Mesenteric fat pad (tissue), 1 donor: ENCODE data around the gene XYLT2. TPM values are rescaled to one million over a fixed set of nuclear protein-coding genes. Genes with fewer than 3 reads are reported as not detected.
"Not testable (repeated sequence)": the region's sequence is repeated elsewhere in the genome, so short reads cannot be mapped to it uniquely, and the experiment has no call there.

ENCODE experiments used
- DNase-seq: peaks from one replicate; pipeline ENCODE4 v3.0.0-alpha.2; 2020; ENCODE audit warnings: low spot score
- long read RNA-seq: library from polyadenylated mRNA; unstranded; transcript quantifications from one replicate; pipeline ENCODE4 v2.0.0, GENCODE V29; 2020
- total RNA-seq: library from RNA; stranded (reverse); fragmentation: NEBNext Ultra II Directional; extraction: Animal tissue kit (Norgen Biotek cat#: 25700); gene quantifications from one replicate; pipeline ENCODE4 v1.2.1, GENCODE V29; 2021
- donor health status: DM: yes; HTN: yes; CAD: no.

Gene XYLT2
- 14.4 TPM for total RNA-seq
- long read RNA-seq, transcript XYLT2-201 (11 exons, 3,507 nt) = major isoform, 9 of 30 reads
- long read RNA-seq, partial matches to known transcripts = 8 of 30 reads
- long read RNA-seq, other reads (novel, unspliced or antisense) = 11 of 30 reads

DNA sequence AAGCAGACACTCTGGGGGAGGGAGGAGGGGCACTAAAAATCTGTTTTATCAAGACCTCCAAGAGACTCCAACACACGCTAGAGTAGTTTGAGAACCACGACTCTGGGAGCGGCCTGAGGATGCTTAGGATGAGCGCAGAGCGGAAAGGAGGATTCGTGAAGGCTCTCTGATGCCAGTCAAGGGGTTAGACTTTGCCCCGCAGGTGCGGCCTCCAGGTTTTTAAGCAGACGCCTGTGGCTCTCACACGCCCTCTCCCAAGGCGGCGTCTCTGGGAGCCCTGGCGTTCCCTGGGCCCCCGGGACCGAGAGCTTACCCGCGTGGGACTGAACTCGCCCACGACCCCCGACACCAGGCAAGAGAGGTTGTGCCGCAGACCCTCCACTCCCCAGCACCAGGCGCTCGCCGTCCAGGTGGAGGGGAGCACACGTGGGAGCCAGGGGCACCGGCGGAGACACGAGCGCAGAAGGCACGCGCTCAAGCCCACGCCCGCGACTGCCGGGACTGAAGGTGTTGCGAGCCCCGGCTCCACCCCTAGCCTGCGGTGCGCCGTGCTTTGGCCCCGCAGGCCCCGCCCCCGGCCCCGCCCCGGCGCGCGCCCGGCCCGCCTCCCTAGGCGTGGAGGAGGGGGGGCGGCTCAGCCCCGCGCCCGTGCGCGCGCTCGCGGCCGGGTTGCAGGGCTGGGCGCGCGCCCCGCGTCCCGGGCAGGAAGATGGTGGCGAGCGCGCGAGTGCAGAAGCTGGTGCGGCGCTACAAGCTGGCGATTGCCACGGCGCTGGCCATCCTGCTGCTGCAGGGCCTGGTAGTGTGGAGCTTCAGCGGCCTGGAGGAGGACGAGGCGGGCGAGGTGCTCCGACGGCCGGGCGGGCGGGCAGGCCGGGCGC, at the start of gene XYLT2:
Gene XYLT2 (plus strand): TSS at position 695 of the 881 bp plus-strand sequence. CDS start 15 bp downstream, at position 710.
- DNase-seq = peak; percentile 94

DNA sequence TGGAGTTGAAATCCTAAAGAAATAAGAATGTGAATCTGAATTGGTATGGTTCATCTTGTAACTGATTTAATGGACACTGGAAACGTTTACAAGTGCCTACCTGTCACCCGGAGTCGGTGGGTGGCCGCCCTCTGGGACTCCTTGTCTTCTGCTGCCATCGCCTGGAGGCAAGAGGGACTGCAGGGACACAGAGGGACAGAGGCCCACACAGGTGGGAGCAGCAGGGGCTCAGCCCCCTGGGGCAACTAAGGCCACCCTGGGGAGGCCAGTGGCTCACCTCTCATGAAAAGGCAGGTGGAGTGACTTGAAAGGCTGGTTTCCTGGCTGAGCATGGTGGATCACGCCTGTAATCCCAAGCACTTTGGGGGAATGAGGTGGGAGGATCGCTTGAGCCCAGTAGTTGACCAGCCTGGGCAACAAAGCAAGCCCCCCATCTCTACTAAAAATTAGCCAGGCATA, 48.5 kb upstream of the XYLT2 start:
- DNase-seq = peak; percentile 94

DNA sequence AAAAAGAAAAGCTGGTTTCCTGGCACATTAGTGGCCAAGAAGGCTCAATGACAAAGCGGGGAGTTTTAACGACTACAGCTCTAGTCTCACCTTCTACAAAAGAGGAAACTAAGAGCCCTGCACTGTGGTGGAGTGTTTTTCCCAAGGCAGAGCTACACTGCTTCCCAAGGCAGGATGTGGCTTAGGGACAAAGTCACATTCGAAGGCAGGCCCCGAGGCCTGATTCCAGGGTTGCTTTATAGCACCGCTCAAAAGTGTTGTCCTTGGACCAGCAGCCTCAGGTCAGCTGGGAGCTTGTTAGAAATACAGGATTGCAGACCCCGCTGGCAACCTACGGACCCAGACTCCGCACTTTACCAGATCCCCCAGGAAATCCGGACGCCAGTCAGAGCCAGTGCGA, 47.9 kb upstream of the XYLT2 start:
- no peak for DNase-seq

DNA sequence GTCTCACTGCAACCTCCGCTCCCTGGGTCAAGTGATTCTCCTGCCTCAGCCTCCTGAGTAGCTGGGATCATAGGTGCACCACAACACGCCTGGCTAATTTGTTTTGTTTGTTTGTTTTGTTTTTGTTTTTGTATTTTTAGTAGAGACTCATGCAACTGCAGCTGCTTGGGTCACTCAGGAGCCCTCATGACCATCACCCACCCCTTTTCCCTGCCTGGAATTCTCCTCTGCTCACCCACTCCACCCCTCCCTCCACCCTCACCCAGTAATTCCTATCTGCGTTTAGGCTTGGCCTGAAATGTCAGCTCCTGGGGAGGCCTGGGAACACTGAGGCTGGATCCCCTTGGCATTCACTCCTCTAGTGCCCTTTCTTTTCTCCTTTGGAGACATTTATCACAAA, 46.1 kb upstream of the XYLT2 start:
- DNase-seq = no peak

DNA sequence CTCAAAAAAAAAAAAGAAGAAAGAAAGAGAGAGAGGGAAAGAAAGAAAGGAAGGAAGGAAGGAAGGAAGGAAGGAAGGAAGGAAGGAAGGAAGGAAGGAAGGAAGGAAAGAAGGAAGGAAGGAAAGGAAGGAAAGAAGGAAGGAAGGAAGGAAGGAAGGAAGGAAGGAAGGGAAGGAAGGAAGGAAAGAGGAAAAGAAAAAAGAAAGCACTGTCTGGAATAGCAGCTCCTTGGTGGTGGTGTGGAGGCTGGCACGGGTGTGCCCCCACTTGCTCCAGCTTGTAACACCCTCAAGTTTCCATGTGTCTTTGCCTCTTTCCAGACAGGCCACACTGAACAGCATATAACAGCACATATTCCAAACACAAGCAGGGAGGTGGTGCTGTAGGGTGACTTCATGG, 45.1 kb upstream of the XYLT2 start:
- DNase-seq = not testable (repeated sequence)

DNA sequence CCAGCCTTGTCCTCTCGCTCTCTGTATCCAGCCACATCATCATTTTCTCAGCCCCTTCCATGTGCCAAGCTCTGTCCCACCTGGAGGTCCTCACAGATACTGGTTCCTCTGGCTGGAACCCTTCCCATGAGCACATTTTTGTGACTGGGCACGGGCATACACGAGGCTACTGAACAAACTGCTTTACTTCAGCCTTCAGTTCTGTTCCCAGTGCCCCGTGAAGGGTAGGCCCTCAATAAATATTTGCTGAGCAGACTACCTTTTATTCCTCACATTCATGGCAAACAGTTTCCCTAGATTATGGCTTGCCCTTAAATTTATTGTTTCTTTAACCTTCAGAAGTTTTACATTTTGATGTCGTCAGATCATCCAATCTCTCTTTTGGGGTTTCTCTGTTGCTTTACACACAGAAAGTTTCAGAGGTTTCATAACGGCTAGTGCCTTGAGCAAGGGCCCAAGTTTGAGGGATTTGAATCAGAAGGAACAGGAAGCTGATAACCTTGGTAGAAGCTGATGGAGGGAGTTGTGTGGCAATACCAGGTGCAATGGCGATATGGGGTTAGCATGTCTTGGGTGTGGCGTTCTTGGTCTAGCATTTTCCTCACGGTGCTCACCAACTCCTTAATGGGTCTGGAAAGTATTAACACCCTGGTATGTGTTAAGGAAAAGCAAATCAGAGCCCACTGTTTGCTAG, 43.9 kb upstream of the XYLT2 start:
- DNase-seq = no peak

DNA sequence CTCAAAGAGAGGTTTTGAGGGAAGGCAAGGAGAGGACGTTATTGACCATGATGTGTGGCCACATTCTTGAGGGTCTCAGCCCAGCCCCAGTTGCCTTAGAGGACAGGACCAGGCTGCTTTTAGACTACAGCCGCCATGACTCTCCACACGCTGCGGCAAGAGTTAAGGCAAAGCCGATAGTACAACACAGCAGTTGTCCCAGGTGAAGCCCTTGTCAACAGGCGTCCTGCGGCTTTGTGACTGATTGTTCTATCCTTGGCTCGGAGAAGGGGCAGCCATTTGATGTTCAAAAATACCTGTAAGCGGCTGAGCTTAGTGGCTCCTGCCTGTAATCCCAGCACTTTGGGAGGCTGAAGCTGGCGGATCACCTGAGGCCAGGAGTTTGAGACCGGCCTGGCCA, 42.9 kb upstream of the XYLT2 start:
- DNase-seq = no peak

DNA sequence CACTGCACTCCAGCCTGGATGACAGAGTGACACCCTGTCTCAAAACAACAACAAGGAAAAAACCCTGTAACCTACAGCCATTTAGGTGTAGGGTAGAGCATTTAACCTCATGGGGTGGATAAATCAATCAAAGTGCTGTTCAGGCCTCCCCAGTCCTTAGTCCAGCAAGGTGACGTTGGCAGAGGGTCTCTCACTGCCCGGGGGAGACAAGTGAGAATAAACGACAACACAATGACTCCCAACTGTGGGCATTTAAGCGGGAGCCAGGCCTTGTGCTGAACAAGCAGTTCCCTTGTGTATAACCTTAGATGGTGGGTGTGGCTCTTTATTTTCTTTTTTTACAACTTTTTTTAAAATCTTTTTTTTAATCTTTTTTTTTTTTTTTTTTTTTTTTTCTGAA, 42.3 kb upstream of the XYLT2 start:
- DNase-seq = no peak

DNA sequence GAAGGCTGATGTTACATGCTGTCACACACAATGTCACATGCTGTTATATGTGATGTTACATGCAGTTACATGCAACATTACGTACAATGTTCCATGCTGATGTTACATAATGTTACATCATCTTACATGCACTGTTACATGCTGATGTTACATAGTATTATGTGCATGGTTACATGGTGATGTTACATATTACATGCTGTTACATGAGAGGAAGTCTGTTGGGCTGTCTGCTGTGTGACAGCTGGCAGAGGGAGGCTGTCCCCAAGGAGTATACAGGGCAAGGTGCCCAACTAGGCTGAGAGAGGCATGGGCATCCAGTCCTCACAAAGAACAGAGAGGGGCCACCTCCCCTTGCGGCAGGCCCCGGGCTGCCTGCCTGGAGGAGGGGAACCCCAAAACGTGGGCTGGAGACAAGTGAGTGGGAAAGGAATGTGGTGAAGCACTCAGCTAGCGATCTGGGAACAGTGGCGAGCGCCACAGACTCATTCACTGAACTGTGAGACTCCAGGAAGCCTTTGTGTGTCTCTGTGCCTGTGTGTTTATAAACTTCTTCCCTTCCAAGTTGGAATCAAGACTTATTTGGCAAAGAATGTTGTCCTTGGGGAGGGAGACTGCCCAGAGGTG, 41.0 kb upstream of the XYLT2 start:
- no peak for DNase-seq

DNA sequence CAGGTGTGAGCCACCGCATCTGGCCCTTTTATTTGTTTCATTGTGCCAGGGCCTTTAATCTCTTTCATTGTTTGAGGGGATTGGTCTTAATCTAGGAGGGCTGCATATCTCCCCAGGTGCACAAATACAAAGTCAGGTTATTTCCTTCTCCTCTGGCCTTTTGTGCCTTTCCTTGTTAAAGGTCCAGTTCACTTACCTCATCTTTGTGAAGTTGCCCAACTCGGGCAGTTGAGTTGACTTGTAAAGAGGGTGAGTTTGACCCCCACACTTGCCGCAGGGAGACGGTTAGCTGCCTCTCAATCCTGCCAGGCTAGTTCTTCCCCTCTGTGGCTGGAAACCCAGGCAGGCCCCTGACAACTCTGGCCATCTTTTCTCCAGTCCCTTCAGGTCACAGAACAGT, 38.3 kb upstream of the XYLT2 start:
- DNase-seq = no peak

DNA sequence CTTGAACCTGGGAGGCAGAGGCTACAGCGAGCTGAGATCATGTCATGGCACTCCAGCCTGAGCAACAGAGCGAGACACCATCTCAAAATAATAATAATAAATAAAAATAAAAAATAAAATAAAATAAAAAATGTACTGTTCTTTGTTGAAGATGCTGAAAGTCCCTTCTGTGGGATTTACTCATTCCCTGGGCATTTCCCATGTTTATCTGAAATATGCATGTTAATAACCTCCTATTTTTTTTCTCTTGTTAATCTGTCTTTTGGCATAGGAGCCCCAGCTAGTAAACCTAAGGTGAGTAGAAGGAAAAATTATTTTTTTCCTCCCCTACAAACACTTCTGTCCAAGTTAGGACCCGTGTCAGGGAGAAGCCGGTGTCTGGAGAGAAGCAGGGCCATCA, 37.3 kb upstream of the XYLT2 start:
- no peak for DNase-seq

DNA sequence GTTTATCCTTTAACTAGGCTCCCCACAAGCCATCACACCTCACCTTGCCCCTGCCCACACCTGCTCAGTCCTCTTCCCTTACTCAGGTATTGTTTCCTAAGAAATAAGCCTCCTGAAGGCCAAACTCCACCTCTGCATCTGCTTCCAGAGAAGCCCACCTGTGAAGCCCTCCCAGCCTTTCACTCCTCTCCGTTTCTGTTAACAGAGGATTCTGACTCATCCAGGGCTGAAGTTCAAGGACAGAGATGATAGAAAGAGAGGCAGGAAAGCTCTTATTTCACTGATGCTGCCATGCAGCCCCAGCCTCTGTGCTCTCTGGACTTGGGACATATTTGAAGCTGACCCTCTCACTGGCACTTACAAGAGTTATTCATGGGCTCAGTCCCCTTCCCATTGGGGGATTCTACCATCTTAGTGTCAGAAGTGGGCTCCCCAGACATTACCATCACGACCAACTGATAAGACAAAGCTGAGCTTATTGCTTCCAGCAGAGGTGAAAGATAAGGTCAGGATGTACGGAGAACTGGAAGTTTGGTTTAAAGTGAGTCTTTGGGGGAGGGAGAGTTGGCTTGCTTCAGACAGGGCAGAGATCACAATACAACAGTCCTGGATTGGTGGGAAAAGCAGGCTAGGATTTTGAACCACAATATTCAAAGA, 35.3 kb upstream of the XYLT2 start:
- no peak for DNase-seq

DNA sequence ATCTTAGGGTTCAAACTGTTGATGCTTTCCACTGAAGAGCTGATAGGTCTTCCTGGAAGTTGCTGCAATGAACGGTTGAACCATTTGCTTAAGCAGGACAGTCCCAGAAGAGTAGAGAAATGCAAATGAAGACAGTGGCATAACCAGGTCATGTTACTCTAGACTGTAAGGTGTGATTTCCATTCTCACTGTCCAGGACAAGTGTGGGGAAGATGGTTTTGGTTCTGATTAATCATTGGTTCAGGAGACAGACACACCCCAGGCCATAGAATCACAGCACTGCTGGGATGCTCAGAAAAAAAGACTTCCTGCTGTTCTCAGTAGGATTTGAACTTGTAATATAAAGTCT, 34.8 kb upstream of the XYLT2 start:
- no peak for DNase-seq

DNA sequence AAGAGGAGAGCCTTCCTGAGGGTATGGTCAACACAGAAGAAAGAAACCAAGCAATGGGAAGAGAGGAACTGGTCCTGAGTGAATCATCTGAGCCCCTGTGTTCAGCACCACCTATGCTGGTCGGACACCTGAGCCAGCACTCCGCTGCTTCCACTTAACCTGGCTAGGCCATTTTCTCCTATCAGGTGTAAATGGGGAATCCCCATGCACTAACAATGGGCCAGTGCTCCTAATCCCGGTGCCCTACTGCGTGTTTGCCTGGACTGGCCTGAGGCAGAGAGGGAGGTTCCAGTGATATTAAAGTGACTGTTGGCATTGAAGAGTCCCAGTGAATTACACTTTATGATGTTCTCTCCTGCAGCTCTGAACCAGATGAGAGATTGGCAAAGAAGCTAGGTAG, 34.4 kb upstream of the XYLT2 start:
- no peak for DNase-seq

DNA sequence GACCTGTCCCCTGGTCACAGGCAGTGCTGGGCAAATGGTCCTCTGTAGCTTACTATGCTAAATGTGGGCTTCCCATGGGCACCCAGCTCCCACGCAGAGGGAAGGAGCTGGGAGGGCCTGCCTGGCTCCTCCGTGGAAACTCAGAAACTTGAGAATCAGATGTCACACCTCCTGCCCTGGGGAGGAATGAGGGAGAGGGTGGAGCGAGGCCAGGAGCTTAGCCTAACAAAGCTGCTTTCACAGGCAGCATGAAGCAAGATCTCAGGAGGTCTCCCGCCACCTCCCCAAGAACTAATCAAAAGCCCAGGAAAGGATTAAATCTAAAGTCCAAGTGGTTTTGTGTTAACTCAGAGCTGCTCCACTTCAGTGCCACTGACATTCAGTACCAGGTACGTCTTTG, 33.6 kb upstream of the XYLT2 start:
- no peak for DNase-seq

DNA sequence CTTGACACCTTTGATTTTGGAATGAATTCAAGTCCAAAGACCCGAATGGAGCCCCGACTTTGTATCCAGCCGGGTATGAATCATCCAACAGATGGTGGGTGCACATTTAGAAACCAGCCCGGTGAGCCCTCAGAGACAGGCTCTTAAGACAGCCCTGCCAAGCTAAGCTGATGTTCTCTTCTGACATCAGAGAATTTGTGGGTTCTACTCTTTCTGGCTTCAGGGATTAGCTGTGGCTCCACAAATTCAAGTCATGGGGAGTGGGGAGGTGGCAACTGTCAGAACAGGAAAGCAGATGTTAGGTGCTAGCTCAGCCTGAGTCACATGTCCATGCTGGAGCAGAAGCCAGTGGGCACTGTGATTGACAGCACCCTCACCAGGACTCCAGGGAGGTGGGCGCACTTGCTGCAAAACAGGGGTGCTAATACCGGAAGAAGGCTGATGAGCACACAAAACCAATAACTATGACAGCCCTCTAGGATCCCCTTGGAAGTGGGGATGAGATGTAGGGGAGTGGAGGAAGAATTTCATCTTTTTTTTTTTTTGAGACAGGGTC, 31.4 kb upstream of the XYLT2 start:
- DNase-seq = no peak

DNA sequence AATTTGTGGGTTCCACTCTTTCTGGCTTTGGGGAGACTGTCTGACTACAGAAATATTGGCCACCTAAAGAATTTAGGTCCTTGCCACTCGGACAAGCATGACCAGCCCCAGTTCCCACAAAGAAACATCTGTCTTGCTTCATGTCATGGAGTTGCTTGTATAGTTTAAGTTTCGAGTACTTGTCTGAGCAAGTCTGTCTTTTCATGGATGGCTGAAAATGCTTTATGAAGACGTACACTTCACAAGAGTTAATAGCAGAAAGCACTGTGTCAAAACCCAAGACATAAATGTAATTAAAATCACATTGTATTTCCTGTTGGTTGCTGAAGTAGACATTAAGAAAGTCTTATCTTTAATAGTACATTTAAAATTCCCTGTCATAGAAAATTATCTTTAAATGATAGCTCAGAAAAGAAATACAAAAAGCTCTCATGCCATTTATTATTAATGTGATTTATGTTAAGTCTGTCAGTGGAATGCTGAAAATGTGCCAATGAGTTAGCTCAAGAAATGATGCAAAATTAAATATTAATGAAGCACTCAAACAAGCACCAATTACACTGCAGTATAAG, 29.8 kb upstream of the XYLT2 start:
- DNase-seq = no peak

DNA sequence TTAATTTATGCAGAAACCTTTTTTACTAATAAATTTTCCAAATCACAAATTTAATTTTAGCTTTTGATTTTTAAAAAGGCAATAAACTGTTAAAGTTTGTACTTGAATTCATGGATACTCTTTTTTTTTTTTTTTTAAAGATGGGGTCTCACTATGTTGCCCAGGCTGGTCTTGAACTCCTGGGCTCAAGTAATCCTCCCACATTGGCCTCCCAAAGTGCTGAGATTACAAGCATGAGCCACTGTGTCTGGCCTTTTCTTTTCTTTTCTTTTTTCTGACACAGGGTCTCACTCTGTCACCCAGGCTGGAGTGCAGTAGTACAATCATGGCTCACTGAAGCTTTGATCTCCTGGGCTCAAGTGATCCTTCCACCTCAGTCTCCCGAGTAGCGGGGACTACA, 29.3 kb upstream of the XYLT2 start:
- DNase-seq = not testable (repeated sequence)

DNA sequence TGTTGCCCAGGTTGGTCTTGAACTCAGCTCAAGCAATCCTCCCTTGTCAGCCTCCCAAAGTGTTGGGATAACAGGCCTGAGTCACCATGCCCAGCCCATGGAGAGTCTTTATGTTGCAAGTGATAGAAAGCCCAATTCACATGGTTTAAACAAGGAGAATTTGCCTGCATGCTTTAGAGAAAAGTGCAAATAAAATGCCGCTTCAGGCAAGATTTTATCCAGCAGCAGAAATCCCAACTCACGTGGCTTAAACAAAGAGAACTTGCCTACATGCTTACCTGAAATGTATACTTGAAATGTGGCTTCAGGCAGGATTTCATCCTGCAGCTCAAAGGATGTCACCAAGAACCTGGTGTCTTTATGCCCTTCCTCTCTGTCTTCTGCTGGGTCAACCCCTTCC, 28.8 kb upstream of the XYLT2 start:
- DNase-seq = no peak

DNA sequence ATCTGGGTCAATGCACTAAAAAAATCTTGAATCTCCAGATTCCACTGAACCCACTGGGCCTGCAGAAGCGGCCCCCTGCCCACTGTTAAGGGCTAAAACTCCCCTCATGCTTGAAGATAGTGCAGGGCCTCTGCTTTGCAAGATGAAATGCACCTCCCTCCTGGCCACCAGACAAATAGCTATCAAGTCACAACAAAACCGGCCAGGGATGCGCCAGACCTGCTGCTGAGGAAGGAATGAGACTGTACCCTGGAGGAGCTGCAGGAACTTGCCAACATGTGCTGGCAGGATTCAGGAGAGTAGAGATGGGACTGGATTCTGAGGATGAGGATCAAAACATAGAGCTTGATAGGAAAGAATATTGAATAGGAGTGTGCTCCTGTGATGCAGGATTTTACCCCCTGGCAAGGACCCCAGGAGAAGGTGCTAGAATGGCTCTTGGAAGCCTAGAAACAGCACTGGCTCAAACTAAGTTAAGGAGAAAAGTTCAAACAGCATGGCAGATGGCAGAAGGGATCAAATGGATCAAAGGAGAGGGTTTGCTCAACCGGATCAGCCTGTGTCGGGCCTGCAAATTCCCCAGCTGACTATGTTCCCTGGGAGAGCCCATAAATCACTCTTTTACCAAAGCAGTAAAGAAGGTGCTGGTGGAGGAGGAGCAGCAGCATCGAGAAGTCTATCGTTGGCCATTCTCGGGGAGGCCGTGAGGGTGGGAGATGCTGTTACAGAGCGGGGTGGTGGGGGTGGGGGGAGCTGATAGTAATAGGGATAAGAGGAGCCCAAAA, 27.2 kb upstream of the XYLT2 start:
- no peak for DNase-seq
